SK-N-SH (cell line): ENCODE data around the gene IL17RC.

Source experiments
- CTCF ChIP-seq: fragments of 200-600 bp; sonication (generic); IDR thresholded peaks from 2 replicates; pipeline ENCODE4 v1.6.1; 2017; ENCODE audit warnings: antibody characterized with exemption, mild to moderate bottlenecking, moderate library complexity
- RAD21 ChIP-seq: IDR thresholded peaks from 2 replicates; pipeline ENCODE4 v1.6.1; 2012; ENCODE audit warnings: mild to moderate bottlenecking, low read length
- TF ChIP-seq, protein P1 (sequence below): IDR thresholded peaks from 2 replicates; pipeline ENCODE4 v1.6.1; 2012; ENCODE audit warnings: mild to moderate bottlenecking, low read depth, low read length, moderate library complexity

DNA sequence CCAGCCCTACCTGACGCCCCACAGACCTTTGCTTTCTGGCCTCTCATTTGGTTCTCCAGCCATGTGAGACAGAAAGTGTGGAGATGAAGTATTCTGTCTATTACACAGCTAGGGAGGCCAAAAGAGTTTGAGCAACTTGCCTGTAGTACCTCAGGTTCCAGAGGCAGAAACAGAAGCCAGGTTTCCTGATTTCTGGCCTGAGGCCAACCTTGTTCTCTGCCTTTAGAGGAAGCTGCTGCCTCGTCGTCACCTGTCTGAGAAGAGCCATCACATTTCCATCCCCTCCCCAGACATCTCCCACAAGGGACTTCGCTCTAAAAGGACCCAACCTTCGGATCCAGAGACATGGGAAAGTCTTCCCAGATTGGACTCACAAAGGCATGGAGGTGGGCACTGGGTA lies 10.4 kb upstream of the IL17RC start:
- TF ChIP-seq CTCF (no peak), RAD21 (no peak)
- TF ChIP-seq, protein P1, sequence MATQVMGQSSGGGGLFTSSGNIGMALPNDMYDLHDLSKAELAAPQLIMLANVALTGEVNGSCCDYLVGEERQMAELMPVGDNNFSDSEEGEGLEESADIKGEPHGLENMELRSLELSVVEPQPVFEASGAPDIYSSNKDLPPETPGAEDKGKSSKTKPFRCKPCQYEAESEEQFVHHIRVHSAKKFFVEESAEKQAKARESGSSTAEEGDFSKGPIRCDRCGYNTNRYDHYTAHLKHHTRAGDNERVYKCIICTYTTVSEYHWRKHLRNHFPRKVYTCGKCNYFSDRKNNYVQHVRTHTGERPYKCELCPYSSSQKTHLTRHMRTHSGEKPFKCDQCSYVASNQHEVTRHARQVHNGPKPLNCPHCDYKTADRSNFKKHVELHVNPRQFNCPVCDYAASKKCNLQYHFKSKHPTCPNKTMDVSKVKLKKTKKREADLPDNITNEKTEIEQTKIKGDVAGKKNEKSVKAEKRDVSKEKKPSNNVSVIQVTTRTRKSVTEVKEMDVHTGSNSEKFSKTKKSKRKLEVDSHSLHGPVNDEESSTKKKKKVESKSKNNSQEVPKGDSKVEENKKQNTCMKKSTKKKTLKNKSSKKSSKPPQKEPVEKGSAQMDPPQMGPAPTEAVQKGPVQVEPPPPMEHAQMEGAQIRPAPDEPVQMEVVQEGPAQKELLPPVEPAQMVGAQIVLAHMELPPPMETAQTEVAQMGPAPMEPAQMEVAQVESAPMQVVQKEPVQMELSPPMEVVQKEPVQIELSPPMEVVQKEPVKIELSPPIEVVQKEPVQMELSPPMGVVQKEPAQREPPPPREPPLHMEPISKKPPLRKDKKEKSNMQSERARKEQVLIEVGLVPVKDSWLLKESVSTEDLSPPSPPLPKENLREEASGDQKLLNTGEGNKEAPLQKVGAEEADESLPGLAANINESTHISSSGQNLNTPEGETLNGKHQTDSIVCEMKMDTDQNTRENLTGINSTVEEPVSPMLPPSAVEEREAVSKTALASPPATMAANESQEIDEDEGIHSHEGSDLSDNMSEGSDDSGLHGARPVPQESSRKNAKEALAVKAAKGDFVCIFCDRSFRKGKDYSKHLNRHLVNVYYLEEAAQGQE, result no peak
